HG02571 (cell line): ENCODE data around the gene TMEM174.

Experiments
- ATAC-seq: cut with Tn5 transposase; IDR thresholded peaks from one replicate; pipeline ENCODE4 v1.9.1; 2021; ENCODE audit warnings: mild to moderate bottlenecking, moderate library complexity; ENCODE audit not compliant: unreplicated experiment

The TMEM174 gene

DNA sequence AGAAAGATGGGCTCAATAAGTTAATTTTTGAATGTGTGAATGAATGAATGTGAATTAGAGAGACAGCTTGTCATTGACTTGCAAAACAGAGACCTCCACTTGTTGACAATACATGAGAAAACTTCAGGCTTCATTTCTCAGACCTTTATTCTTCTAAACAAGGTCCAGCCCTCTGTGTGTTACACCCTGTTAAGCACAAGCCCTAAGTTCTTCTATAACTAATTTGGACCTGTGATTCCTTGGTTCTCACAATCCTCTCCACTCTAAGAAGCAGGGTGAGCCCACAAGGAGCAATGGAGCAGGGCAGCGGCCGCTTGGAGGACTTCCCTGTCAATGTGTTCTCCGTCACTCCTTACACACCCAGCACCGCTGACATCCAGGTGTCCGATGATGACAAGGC, at the start of gene TMEM174:
Gene TMEM174, plus strand, starts transcription at position 243 of the 400 bp plus-strand sequence. Its CDS starts 51 bp downstream, at position 294.
- no peak for ATAC-seq

GRCh38 chr5:73125289-73125688, 47.7 kb upstream of the TMEM174 start:
- ATAC-seq, result no peak

GRCh38 chr5:73126381-73126780, 46.6 kb upstream of the TMEM174 start:
- ATAC-seq, result no peak

- ATAC-seq, result no peak
These were observed 46.0 kb upstream of the TMEM174 start for GRCh38 chr5:73126957-73127356.

GRCh38 chr5:73129143-73129542, 43.9 kb upstream of the TMEM174 start:
- no peak for ATAC-seq

- no peak for ATAC-seq
These were observed 42.2 kb upstream of the TMEM174 start for GRCh38 chr5:73130811-73131210.

DNA sequence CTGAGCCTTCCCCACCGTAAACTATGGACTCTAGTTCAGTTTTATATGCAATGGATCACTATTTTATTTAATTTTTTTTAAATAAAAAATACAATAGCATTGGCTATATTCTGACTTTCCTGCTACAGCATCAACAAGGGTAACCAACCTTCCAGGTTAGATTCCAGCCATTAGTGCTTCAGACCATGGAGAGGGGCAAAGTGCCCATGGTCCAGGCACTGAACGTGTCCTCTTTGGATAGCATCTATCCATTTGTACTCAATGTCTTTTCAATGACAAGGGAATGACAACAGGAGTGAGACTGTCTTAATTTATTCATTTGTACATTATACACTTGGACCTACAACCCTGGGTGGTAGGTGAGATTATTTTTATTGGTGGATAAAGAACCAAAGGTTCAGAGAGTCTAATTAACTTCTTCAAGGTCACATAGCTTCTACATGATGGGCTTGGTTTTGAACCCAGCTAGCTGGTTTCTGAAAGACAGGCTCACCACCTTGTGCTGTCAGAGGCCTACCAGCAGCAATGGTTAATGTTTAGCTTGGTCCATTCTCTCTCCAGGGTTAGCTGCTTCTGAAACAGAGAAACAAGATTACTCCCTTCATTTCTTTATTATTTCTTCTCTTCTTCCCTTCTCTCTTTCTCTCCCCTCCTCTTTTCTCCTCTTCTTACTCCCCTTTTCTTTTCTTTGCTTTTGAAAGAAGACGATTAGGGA, 41.1 kb upstream of the TMEM174 start:
- ATAC-seq, result no peak

DNA sequence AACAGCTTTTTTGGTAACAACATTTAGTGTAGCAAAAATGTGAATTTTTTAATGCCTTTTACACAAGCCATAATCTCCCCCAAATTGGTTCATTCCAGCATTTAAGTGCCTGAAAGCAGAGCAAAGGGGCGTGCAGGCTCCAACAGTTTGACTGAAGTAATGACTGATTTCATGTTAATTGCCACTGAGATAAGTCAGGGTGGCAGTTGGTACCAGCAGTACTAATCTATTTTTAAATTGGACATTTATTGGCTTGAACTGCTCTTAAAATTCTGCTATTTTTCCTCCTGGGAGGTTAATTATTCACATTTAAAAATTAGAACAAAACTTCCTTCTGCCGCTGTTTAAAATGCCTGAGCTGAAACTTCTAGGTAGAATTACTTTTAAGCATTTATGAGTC, 40.2 kb upstream of the TMEM174 start:
- no peak for ATAC-seq

- no peak for ATAC-seq
These were observed 38.0 kb upstream of the TMEM174 start for GRCh38 chr5:73135021-73135420.

DNA sequence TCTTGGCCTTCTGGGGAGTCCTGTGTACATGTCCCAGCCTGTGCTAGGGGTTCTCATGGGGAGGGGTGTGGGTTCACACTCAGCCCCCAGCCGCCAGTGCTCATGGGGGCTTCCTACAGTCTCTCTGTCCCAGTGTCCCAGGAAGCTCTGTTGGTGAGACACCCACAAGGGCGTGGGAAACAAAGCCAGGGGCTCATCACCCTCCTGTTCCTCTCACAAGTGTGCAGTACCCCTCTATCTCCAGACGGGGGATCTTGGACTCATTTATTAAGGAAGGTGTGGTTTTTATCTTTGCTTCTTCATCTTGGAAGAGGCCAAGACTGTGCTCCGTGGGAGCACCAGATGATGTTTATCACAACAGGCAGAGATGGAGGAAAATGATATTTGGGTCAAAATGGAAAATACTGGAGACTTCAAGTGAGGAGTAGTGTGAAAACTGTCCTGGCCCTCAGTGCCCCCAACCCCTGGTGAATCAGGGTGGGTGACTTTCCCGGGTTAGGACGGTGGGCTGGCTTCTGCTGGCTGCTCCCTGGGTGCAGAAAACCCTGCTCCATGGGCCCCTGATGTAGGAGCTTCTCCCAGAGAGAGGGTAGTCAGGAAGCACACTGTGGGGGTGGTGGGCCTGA, 37.5 kb upstream of the TMEM174 start:
- ATAC-seq, result no peak

GRCh38 chr5:73136055-73136562, 36.9 kb upstream of the TMEM174 start:
- ATAC-seq, result no peak

GRCh38 chr5:73137563-73138530, 35.1 kb upstream of the TMEM174 start:
- no peak for ATAC-seq

GRCh38 chr5:73139485-73139884, 33.5 kb upstream of the TMEM174 start:
- no peak for ATAC-seq

DNA sequence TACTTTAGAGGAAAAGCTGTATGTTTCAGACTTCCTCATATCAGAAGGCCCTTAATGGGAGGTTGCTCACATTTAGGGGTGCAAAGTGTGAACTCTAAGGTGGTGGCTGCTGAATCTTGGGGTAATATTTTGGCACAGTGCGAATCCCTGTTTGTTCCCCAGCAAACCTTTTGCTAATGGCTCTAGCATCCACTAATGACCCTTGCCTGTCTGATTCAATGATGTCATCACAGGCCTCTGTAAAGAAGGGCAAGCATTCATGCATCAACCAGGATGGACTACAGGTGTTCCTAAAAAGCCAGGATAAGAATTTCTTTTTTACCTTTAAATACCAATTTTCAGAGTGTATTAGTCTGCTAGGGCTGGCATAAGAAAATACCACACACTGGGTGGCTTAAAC, 32.2 kb upstream of the TMEM174 start:
- ATAC-seq, result no peak

DNA sequence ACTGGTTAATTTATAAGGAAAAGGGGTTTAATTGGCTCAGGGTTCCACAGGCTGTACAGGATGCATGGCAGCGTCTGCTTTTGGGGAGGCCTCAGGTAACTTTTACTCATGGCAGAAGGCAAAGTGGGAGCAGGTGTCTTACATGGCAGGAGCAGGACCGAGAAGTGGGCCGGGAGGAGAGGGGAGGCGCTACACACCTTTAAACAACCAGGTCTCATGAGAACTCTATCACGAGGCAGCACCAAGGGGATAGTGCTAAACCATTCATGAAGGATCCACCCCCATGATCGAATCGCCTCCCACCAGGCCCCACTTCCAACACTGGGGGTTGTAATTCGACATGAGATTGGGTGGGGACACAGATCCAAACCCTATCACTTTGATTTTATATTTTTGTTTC, 31.0 kb upstream of the TMEM174 start:
- ATAC-seq, result no peak

DNA sequence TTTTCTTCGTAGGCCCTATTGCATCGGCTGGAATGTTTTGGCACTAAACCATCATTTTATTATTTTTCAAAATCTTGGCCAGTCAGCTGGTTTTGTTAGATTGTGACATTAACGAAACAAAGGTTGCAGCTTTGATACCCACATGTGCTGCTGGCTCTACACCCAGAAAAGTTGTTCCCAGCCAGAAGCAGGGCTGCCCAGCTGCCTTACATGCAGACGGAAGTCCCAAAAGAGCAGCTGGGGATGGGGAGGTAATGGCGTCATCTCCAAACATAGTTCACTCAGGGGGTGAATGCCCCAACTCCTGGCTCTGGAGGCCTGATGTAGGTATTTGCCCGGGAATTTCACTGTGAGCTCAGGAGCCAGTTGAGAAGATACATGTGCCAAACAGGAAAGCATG, 29.3 kb upstream of the TMEM174 start:
- ATAC-seq, result no peak

DNA sequence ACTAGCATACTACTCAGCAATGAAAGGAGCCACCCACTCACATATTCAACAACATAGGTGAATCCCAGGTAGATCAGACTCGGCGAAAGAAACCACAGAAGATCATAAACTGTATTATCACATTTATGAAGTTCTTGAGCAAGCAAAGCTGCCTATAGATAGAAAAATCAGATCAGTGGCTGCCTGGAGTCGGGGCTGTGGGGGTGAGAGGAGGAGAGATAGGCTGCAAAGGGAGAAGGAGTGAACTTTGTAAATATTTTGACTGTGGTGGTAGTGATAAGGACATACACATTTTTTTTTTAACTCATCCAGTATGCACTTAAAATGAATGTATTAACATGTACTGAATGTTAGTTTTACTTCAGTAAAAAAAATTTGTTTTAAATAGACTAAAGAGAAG, 23.5 kb upstream of the TMEM174 start:
- no peak for ATAC-seq

DNA sequence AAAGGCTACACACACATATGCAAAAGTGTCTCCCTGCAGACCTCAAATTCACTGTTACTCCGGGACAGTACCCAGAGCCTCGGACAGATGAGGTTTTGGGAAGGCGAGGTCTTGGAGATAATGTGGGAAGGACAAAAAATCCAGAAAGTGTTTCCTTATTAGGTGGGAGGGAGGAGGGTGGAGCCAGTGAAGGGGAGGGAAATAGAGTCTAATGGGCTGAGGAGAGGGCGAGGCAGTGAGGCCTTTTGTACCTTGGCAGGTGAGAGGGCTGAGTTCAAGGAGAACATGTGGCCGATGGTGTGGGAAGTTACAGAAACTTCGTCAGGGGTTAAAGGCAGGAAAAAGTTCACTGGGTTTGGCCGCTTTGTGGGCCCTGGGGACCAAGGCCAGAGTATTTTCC, 22.1 kb upstream of the TMEM174 start:
- no peak for ATAC-seq

- ATAC-seq, result no peak
These were observed 21.1 kb upstream of the TMEM174 start for GRCh38 chr5:73151766-73152410.

DNA sequence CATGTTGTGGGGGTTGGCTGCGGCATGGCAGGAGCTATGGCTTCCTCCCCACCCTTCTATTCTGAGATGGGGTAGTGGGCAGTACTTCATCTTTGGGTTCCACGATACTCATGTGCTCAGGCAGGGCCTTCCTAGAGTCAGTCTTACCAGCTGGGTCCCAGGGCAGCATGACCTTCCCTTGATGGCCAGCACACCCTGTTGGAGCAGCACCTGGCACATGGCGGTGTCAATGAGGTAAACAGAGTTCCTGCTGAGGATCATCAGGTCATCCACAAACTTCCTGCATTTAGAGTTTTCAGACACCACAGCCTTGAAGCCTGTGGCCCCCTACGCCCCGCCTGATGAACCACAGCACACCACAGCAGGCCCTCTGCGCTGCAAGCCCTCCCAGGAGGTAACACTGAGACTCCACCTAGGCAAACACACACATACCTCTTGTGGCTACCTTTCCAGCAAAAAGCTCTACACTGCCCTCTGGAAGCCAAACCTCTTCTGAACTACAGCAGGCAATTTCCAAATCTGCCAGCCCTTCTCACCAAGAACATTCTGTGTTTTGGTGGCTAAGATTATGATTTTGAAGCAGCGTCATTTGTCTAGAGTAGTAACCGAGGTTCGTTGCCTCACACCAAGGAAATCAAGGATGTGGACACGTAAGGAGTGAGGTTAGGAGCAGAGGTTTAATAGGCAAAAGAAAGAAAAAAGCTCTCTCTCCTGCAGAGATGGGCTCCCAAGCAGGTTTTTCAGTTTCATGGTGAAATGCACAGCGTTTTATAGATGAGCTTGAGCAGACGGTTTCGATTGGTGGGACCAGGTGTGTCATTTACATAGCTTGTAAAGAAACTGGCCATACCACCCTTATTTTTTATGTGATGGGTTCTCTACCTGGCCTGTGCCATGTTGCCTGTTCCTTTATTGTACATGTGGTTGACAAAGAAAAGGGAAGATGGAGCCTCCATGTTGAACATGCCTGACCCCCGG, 20.3 kb upstream of the TMEM174 start:
- ATAC-seq, result no peak
